HCT116 (cell line): ENCODE results near the gene SEC22C.

Source experiments
- ATF3 ChIP-seq: IDR thresholded peaks from 2 replicates; pipeline ENCODE4 v1.6.1; 2012
- CEBPB ChIP-seq: IDR thresholded peaks from 2 replicates; pipeline ENCODE4 v1.6.1; 2012; ENCODE audit warnings: low read depth
- CTCF ChIP-seq, 3 experiments: fragments of 200-600 bp in 1 of 3; sonication (generic) in 1 of 3; IDR thresholded peaks in 2 of 3; conservative IDR thresholded peaks in 1 of 3; 2 replicates each; pipeline ENCODE4 v1.5.1; 2012 to 2017; ENCODE audit warnings: low read depth in 2 of 3, low read length in 2 of 3, antibody characterized with exemption in 1 of 3, borderline replicate concordance in 1 of 3, control low read depth in 1 of 3, mild to moderate bottlenecking in 1 of 3, mixed read lengths in 1 of 3, mixed run types in 1 of 3, moderate library complexity in 1 of 3; ENCODE audit not compliant: insufficient read depth in 1 of 3
- EGR1 ChIP-seq: IDR thresholded peaks from 2 replicates; pipeline ENCODE4 v1.6.1; 2012; ENCODE audit warnings: low read depth
- EZH2 ChIP-seq: fragments of 200-600 bp; sonication (generic); IDR thresholded peaks from 2 replicates; pipeline ENCODE4 v1.6.1; 2017; ENCODE audit warnings: antibody characterized with exemption, mixed run types
- MAX ChIP-seq: IDR thresholded peaks from 2 replicates; pipeline ENCODE4 v1.6.1; 2012
- POLR2A ChIP-seq: IDR thresholded peaks from 2 replicates; pipeline ENCODE4 v1.7.0; 2011; ENCODE audit warnings: borderline replicate concordance; ENCODE audit not compliant: insufficient read depth, insufficient read length; ENCODE audit errors: extremely low read depth
- POLR2AphosphoS5 ChIP-seq: IDR thresholded peaks from 2 replicates; pipeline ENCODE4 v1.6.1; 2011; ENCODE audit warnings: mild to moderate bottlenecking, low read depth, low read length, moderate library complexity
- RAD21 ChIP-seq: IDR thresholded peaks from 2 replicates; pipeline ENCODE4 v1.6.1; 2012; ENCODE audit warnings: low read depth, mild to moderate bottlenecking
- REST ChIP-seq: IDR thresholded peaks from 2 replicates; pipeline ENCODE4 v1.6.1; 2012; ENCODE audit warnings: low read depth
- YY1 ChIP-seq: IDR thresholded peaks from 2 replicates; pipeline ENCODE4 v1.6.1; 2011; ENCODE audit warnings: low read length, low read depth, moderate library complexity, mild to moderate bottlenecking; ENCODE audit not compliant: insufficient replicate concordance; ENCODE audit errors: extremely low read depth
- ZNF274 ChIP-seq: fragments of 200-500 bp; sonication (Bioruptor generic); IDR thresholded peaks from 2 replicates; pipeline ENCODE4 v1.6.1; 2014; ENCODE audit warnings: mild to moderate bottlenecking, low read depth, low read length, inconsistent platforms

GRCh38 chr3:42537350-42537749, 44.4 kb downstream of the SEC22C start:
- TF ChIP-seq EGR1 (no peak), YY1 (no peak), CTCF (IDR thresholded peaks at IDR 0.05 in 2 of 3, conservative IDR thresholded peaks at IDR 0.05 in 1 of 3; ENCODE audit: borderline replicate concordance in 1 of 3, insufficient read depth in 1 of 3, low read depth in 2 of 3, low read length in 2 of 3) (no peak; a peak in 1 of 6 replicates), CEBPB (no peak), POLR2A (no peak), POLR2AphosphoS5 (no peak), MAX (no peak), ZNF274 (no peak), ATF3 (no peak), RAD21 (no peak), EZH2 (no peak), REST (no peak)
